ENCODE measurements around the gene SERPINB13. TPM values are rescaled to one million over a fixed set of nuclear protein-coding genes. Genes with fewer than 3 reads are reported as not detected.

Gene SERPINB13
- polyA plus RNA-seq, 1 donor from 2014 or later = not detected

GRCh38 chr18:63626431-63626830, 39.3 kb downstream of the SERPINB13 start:
- H3K4me2 ChIP-seq (ENCODE audit: low read length) = no peak overlapping the region
- H3K9me2 ChIP-seq (ENCODE audit: insufficient read depth, low read length) = no peaks in the 10 kb centered on the region
- no peak overlapping the region for H3K9ac ChIP-seq (ENCODE audit: low read length)
- H3K27me3 ChIP-seq (ENCODE audit: insufficient read depth, low read depth, low read length) = no peaks in the 10 kb centered on the region
- TF ChIP-seq MXI1 (conservative IDR thresholded peaks at IDR 0.05; ENCODE audit: poor library complexity, severe bottlenecking) (no peak), EP300 (conservative IDR thresholded peaks at IDR 0.05; ENCODE audit: poor library complexity, severe bottlenecking) (no peak), EZH2 (IDR thresholded peaks at IDR 0.05; ENCODE audit: borderline replicate concordance, insufficient read depth, low read length, poor library complexity, severe bottlenecking) (no peak), SMC3 (conservative IDR thresholded peaks at IDR 0.05; ENCODE audit: poor library complexity) (no peak), CTCF (IDR thresholded peaks at IDR 0.05; ENCODE audit: poor library complexity, severe bottlenecking) (no peak), POLR2AphosphoS5 (IDR thresholded peaks at IDR 0.05) (no peak), REST (IDR thresholded peaks at IDR 0.05; ENCODE audit: borderline replicate concordance) (no peak), TAF1 (IDR thresholded peaks at IDR 0.05; ENCODE audit: low read depth) (no peak), RAD21 (conservative IDR thresholded peaks at IDR 0.05) (no peak)
- peaks cover 18% of the 10 kb centered on the region for H3K9me3 ChIP-seq (ENCODE audit: low read length)
- H3K4me3 ChIP-seq (ENCODE audit: low read length) = no peak overlapping the region
- H3K27ac ChIP-seq (ENCODE audit: low read length) = no peak overlapping the region
- no peak overlapping the region for H2AFZ ChIP-seq (ENCODE audit: low read depth, low read length)
- H3K79me2 ChIP-seq (replicated peaks; ENCODE audit: insufficient read depth, low read length) = no peaks in the 10 kb centered on the region
- H3K36me3 ChIP-seq (ENCODE audit: insufficient read depth, low read length) = no peaks in the 10 kb centered on the region
- H3F3A ChIP-seq (ENCODE audit: insufficient read depth, low read length, poor library complexity, severe bottlenecking) = no peaks in the 10 kb centered on the region
- H4K20me1 ChIP-seq (ENCODE audit: insufficient read depth) = no peaks in the 10 kb centered on the region

- Histone ChIP-seq H3K79me2 (replicated peaks; ENCODE audit: insufficient read depth, low read length) (no peaks in the 10 kb centered on the region), H3F3A (ENCODE audit: insufficient read depth, low read length, poor library complexity, severe bottlenecking) (no peaks in the 10 kb centered on the region), H3K4me3 (ENCODE audit: low read length) (no peak overlapping the region), H4K20me1 (ENCODE audit: insufficient read depth) (no peaks in the 10 kb centered on the region), H3K9ac (ENCODE audit: low read length) (no peak overlapping the region), H3K27me3 (ENCODE audit: insufficient read depth, low read depth, low read length) (no peaks in the 10 kb centered on the region), H3K4me2 (ENCODE audit: low read length) (no peak overlapping the region), H2AFZ (ENCODE audit: low read depth, low read length) (no peak overlapping the region), H3K9me2 (ENCODE audit: insufficient read depth, low read length) (no peaks in the 10 kb centered on the region), H3K9me3 (ENCODE audit: low read length) (peaks cover 18% of the 10 kb centered on the region), H3K27ac (ENCODE audit: low read length) (no peak overlapping the region), H3K36me3 (ENCODE audit: insufficient read depth, low read length) (no peaks in the 10 kb centered on the region)
- TF ChIP-seq SMC3 (conservative IDR thresholded peaks at IDR 0.05; ENCODE audit: poor library complexity) (no peak), TAF1 (IDR thresholded peaks at IDR 0.05; ENCODE audit: low read depth) (no peak), REST (IDR thresholded peaks at IDR 0.05; ENCODE audit: borderline replicate concordance) (no peak), EZH2 (IDR thresholded peaks at IDR 0.05; ENCODE audit: borderline replicate concordance, insufficient read depth, low read length, poor library complexity, severe bottlenecking) (no peak), EP300 (conservative IDR thresholded peaks at IDR 0.05; ENCODE audit: poor library complexity, severe bottlenecking) (no peak)
Observed at GRCh38 chr18:63627819-63628218, 40.7 kb downstream of the SERPINB13 start.
